Measurements from ENCODE around the gene TOGARAM1.

GRCh38 chr14:44959538-44959937 is 2.5 kb upstream of the TOGARAM1 start:
- TF ChIP-seq POLR2A (IDR thresholded peaks at IDR 0.05) (no peak), POLR2AphosphoS5 (IDR thresholded peaks at IDR 0.05) (no peak), CTCF (IDR thresholded peaks at IDR 0.05) (no peak), EP300 (IDR thresholded peaks at IDR 0.05; ENCODE audit: low read depth) (no peak)
